ENCODE data around the gene NACC1. TPM values are rescaled to one million over a fixed set of nuclear protein-coding genes. Genes with fewer than 3 reads are reported as not detected.

Gene NACC1
- total RNA-seq, 1 donor from 2014 or later = 15.6 TPM

DNA sequence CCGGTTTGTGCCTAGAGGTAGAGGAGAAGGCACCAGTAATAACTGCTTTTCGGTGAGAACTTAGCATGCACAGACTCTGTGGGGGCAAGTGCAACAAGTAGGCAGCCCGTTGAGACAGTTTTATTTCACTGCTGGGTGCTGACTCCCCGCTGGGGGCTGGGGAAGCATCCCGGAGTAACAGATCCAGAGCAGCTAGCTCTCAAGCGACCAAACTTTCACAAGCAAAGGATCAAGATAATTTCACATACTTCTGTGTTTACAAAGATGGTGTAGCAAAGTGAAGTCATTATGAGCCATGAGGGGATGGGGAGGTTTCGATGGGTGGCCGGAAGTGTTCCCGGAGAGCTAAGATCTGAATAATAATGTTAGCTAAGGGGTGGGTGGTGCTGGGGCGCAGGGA, 2.8 kb downstream of the NACC1 start:
- no peak for DNase-seq (ENCODE audit: low spot score)

DNA sequence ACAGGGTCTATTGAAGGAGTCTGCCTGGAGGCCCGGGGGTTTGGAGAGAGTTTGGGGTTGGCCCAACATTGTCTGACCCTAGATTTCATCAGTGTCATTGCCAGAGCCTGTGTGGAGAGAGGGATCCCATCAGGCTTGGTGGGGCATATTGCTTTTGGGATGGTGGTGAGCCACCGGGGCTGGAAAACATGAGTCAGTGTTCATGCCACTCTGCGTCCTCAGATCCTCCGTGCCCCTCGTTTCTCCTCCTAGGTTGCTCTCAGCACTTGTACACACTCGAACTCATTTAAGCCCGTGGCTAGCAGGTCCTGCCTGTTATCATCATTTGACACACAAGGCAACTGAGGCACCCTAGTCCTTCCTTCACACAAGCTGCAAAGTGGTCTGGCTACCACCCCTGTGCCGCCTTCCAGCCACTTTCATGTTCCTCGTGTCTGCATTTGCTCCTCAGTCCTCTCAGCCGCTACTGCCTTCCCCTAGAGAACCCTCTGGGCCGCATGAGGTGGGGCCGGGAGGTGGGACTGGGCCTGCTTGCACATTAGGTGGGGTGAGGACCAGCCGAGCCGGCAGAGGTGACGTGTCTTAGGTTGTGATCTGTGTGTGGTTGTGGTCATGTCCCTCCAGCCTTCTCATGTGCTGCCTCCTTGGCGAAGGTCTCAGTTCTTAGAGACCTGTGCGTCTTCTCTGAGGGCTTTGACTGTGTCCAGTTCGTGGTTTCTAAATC, 3.6 kb downstream of the NACC1 start:
- DNase-seq (ENCODE audit: low spot score) = no peak

DNA sequence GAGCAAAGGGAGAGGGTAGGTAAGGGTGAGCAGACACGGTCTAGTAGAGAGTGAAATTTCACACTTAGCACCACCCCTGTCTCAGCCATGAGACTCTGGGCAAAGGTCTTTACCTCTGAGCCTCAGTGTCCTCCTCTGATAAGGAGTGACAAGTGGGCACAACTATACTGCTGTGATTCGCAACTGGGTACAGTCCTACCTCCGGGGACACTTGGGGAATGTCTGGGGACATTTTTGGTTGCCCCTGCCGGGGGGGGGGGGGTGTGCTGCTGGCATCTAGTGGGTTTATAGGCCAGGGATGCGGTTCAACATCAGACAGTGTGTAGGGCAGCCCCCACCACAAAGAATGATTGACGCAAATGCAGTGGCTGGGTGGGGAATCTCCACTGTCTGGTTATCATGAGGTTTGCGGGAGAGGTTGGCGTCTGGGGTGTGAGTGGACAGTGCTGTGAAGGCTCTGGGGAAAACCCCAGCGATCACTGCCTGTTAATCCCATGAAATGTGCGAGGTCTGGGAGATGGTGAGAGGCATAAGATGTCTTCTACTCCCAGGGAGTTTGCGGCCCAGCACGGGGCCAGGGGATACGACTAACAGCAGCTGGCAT, 4.3 kb downstream of the NACC1 start:
- no peak for DNase-seq (ENCODE audit: low spot score)

DNA sequence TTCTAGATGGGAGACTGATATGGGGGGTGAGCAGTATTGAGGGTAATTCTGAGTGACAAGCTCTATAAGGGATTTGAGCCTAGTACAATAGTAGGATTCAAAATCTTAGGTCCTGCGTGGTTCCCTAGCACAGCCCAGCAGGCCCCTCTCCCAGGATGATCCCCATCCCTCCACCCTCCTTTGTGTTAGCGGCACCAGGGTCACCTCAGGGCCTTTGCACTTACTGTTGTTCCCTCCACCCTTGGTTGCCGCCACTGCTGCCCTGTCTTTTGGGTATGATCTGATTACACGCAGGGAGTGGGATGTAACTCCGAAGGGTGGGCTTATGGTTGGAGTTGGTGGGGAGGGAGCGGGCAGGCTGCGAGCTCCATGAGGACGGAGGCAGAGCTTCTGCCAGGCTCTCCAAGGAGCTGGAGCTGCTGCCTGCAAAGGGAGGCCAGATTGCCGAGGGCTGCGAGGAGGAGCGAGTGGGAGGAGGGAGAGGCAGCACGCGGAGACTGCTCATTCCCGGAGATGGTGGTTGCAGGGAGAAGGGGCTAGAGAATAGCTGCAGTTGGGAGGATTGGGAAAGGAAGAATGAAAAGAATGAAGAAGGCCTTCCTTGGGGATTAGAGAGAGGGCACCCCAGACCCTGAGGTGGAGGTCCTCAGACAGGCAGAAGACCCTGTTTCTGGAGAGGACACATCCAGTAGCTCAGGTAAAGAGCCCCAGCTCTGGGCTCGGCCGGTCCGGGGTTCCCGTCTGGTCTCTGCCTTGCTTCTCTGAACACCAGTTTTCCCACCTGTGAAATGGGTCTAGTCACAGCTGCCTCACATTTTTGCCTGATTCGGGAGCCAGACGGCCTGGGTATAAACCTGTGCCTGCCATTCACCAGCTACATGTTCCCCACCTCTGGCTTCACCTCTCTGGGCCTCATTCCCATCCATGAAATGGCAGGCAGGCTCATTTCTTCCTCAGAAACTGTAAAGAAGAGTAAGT, 5.2 kb downstream of the NACC1 start:
- DNase-seq (ENCODE audit: low spot score) = no peak

GRCh38 chr19:13127051-13127450, 9.0 kb downstream of the NACC1 start:
- peak; percentile 93 for DNase-seq (ENCODE audit: low spot score)

- no peak for DNase-seq (ENCODE audit: low spot score)
Measured at GRCh38 chr19:13127811-13128575, 9.9 kb downstream of the NACC1 start.

DNA sequence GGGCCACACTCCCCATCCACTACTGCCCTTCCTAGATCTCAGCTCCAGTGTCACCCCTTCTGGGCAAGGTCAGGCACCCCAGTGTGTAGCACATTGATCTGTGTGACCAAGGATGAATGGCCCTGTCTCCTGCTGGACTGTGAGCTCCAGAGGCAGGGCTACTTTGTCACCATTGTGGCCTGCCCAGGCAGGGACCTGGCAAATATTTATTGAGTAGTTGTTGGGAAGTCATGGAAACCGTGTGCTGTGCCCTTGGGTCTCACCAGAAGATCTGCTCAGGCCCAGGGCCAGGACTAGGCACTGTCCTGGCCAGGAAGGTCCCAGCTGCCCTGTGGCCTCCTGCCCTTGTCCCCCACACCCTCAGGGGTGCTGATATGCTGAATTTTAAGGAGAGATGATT, 10.5 kb downstream of the NACC1 start:
- no peak for DNase-seq (ENCODE audit: low spot score)

- no peak for DNase-seq (ENCODE audit: low spot score)
Measured at GRCh38 chr19:13129384-13129783, 11.3 kb downstream of the NACC1 start.

- no peak for DNase-seq (ENCODE audit: low spot score)
Measured at GRCh38 chr19:13130886-13131490, 12.9 kb downstream of the NACC1 start.

DNA sequence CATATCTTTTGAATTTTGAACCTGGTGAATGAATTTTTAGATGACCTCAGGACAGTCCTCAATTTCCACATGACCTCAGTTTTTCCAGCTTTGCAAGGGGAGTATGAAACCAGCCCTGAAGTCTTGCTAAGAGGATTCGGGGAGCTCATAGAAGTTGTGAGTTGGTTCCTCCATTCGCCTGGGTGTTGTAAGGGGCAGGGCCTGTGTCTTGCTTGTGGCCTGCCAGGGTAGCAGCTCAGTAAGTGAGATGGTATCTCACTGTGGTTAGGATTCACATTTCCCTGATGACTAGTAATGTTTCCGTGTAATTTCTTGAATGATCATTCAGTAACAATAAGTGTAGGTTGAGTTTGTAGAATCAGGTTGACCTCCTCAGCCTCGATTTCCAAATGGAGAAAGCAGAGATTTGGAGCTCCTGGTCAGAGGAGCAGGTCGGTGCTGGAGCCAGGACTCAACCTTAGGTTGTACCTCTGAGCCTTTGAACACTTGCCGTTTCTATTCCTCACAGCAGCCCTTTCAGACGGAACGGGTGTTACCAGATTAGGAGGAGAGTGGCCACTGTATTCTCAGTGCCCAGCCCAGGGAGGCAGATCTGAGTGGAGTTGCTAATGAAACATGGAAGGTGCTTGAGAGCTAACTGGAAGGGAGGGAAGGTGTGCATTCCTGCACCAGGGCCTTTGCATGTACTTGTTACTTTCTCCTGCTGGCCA, 14.6 kb downstream of the NACC1 start:
- no peak for DNase-seq (ENCODE audit: low spot score)

- DNase-seq (ENCODE audit: low spot score) = no peak
Measured at GRCh38 chr19:13133241-13133870, 15.3 kb downstream of the NACC1 start.

DNA sequence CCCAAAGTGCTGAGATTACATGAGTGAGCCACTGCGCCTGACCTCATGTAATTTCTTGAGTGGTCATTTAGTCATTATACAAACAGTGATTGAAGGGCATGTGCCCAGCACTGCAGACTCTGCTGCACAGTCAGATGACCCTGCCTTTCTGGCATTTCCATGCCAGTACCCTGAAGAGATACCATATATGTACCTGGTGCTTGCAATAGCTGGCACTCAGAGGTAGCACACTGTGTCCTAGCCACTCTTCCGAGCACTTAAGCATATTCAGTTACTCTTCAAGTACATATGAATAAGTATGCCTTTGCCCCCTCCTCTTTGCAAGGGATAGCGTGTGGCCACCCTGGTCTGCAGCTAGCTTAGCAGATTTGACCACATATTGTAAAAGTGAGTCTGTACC, 16.6 kb downstream of the NACC1 start:
- DNase-seq (ENCODE audit: low spot score) = no peak

DNA sequence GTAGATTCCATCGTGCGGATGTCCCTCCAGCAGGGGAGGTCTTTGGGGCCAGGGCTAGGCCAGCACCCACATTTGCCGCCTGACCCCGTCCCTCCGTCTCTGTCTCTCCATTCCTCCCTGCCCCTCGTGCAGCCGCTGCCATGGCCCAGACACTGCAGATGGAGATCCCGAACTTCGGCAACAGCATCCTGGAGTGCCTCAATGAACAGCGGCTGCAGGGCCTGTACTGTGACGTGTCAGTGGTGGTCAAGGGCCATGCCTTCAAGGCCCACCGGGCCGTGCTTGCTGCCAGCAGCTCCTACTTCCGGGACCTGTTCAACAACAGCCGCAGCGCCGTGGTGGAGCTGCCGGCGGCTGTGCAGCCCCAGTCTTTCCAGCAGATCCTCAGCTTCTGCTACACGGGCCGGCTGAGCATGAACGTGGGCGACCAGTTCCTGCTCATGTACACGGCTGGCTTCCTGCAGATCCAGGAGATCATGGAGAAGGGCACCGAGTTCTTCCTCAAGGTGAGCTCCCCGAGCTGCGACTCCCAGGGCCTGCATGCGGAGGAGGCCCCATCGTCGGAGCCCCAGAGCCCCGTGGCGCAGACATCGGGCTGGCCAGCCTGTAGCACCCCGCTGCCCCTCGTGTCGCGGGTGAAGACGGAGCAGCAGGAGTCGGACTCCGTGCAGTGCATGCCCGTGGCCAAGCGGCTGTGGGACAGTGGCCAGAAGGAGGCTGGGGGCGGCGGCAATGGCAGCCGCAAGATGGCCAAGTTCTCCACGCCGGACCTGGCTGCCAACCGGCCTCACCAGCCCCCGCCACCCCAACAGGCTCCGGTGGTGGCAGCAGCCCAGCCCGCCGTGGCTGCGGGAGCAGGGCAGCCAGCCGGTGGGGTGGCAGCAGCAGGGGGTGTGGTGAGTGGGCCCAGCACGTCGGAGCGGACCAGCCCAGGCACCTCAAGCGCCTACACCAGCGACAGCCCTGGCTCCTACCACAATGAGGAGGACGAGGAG, 17.3 kb downstream of the NACC1 start:
- no peak for DNase-seq (ENCODE audit: low spot score)

- DNase-seq (ENCODE audit: low spot score) = no peak
Measured at GRCh38 chr19:13137290-13137794, 19.3 kb downstream of the NACC1 start.

DNA sequence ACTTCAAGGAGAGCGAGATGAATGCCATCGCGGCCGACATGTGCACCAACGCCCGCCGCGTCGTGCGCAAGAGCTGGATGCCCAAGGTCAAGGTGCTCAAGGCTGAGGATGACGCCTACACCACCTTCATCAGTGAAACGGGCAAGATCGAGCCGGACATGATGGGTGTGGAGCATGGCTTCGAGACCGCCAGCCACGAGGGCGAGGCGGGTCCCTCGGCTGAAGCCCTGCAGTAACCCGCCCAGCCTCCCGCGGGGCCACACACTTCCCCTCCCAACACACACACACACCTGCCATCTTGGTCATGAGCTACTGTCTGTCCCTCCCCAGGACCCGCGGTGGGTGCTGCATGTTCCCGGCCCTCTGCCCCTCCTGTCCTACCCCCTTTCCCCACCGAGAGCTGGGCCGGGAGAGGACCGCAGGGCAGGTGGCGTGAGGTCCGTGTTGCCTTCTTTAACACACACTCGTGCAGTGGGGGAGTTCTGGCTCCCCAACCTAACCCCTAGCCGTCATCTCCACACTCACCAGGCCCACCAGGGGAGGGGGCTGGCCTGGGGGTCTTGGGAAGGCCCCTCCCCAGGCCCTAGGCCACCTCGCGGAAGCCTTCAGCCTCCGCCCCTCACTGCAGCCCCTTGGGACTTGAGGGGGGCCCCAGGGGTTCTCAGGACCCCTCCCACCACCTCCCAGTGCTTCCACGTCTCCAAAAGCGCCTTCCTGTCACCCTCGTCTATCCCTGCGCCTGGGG, 20.3 kb downstream of the NACC1 start:
- no peak for DNase-seq (ENCODE audit: low spot score)

DNA sequence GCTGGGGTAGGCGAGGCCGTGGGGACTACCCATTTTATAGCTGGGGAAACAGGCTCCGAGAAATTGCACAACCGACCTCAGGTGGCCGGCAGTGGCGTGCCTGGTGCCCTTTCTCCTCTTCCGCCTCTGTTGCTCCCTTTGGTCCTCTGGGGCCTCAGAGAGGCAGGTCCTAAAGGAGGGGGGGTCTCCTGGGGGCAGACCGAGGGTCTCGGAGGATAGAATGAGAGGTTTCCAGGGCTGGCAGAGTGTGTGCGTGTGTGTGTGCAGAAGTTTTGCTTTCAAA, 20.8 kb downstream of the NACC1 start:
- DNase-seq (ENCODE audit: low spot score) = no peak

DNA sequence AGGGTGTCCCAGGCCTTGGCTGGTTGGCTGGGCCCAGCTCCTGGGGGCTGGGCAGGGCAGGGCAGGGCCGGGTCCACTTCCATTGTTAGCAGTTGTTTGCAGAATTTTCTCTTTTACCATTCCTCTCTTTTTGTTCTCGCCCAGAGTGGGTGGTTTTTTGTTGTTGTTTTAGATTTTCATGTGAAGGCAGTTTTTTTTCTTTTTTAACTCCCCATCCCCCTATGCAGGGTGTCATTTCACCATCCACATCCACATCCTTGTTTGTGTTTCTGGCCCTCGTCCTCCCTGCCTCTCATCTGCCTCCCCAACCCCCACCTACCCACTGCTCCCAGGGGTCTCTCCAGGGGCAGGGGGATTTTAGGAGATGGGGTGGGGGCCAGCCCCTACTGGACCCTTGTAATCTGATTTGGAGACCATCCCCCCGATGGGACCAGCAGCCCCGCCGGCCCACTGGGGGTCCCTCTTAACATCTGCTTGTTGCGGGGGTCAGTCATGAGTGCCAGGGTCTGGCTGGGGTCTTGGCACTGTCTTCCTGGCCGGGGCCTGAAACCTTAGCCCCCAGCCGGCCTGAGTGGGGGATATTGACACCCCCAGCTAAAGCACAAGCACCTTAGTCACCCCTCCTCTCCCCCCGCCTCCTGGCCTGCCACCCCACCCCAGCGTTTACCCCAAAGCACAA, 21.7 kb downstream of the NACC1 start:
- no peak for DNase-seq (ENCODE audit: low spot score)

Data from umbilical cord (tissue), 2 donors.